HG03558 (cell line): ENCODE results near the gene CCL20.
"Not testable (repeated sequence)": the region's sequence is repeated elsewhere in the genome, so short reads cannot be mapped to it uniquely, and the experiment has no call there.

Experiments
- ATAC-seq: cut with Tn5 transposase; IDR thresholded peaks from one replicate; pipeline ENCODE4 v1.9.1; 2021; ENCODE audit warnings: moderate number of reproducible peaks; ENCODE audit not compliant: unreplicated experiment; ENCODE audit errors: extremely low read depth

Gene CCL20

DNA sequence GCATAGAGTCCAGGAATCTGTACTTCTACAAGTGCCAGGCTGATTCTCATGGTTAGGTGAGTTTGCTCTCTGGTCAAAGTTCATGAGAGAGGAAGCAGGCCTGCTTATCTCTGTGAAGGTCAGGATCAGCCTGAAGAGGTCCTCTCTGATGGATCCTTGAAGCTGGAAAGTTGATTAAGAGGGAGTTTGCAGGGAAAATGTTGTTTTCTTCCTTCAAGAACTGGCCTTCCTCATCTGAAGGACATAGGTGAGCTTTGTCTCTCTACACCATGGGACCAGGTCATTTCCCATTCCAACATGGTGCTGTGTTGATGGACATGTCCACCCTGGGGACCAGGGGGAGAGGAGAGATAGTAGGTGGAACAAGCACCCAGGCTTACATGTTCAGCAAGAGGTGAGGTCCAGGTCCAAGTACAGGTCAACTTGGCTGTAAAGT lies 14.9 kb downstream of the CCL20 start:
- ATAC-seq: no peak

DNA sequence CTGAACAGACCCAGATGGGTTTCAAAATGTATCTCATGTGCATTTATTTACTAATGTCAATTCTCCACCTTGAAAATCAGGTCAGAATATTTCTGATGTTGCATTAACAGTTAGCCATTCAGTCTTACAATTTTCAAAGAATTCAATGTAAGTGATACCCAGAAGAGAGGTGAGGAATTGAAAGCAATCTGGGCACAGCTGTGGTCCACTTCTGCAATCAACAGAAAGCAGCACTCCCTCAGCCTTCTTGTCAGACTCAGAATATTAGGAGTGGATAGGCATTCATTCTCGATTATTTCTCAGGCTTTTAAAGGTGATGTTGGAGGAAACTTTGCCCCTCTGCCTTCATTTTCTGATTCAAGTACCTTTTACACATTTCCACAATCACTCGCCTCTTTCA lies 15.7 kb downstream of the CCL20 start:
- ATAC-seq: no peak

DNA sequence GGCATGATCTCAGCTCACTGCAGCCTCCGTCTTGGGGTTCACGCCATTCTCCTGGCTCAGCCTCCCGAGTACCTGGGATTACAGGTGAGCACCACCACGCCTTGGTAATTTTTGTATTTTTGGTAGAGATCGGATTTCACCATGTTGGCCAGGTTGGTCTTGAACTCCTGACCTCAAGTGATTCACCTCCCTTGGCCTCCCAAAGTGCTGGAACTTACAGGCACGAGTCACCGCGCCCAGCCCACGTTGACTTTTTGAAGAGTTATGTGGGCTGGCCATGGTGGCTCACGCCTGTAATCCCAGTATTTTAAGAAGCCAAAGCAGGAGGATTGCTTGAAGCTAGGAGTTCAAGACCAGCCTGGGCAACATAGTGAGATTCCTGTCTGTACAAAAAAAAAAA lies 20.8 kb downstream of the CCL20 start:
- ATAC-seq: no peak

DNA sequence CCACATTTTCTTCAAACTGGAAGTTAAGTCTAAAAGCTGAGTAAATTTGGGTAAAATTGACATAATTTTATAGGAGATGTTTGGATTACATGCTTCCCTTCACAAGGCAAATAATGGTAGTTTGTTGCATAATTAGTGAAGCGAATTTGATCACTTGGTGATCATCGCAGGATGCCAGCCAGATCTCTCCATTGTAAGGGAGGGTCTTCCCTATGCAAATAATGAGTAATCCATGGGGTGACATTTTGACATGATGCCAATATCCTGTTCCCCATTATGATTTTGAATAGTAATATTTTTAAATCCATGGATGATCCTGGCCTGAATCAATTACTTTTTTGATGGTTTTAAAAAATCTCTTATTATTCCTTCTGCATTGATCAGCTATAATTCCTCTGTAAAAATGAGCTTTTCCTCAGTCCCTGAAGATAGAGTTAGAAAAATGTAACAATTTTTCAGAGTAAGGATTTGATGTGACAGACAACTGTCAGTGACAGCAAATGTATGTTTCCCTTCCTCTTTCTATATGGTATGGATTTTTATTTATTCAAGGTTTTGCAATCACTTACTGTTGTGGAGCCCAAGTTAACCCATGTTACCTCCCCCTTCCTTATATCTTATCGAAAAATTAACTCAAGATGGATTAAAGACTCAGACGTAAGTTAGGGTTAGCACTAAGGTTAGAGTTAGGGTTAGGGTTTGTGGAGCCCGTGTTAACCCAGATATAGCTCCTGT lies 21.4 kb downstream of the CCL20 start:
- no peak for ATAC-seq

DNA sequence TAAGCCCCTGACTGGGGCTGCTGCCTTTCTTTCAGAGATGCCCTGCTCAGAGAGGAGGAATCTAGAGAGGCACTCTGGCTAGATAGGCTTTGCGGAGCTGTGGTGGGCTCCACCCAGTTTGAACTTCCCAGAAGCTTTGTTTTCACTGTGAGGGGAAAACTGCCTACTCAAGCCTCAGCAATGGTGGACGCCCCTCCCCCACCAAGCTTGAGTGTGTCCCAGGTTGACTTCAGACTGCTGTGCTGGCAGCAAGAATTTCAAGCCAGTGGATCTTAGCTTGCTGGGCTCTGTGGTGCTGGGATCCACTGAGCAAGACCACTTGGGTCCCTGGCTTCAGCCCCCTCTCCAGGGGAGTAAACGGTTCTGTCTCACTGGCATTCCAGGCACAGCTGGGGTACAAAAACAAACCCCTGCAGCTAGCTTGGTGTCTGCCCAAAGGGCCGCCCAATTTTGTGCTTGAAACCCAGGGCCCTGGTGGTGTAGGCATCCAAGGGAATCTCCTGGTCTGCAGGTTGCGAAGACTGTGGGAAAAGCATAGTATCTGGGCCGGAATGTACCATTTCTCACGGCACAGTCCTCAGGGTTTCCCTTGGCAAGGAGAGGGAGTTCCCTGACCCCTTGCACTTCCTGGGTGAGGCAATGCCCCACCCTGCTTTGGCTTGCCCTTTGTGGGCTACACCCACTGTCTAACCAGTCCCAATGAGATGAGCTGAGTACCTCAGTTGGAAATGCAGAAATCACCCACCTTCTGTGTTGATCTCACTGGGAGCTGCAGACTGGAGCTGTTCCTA lies 25.9 kb downstream of the CCL20 start:
- not testable (repeated sequence) for ATAC-seq

DNA sequence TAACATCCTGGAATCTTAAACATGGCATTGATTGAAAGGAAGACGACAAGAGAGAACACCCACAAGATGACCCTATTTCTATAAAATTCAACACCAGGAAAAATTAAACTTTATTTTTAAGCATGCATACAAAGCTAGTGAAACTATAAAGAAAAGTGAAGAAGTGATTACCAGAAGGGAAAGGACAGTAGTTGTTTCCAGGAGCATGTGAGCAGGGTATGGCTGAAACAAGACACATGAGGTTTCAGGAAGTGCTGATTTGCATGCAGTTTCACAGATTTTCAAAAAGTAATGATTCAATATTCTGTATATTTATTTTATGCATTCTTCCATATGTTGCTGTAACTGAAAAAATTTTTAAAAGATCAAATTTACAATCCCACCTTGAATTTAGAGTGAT lies 33.2 kb downstream of the CCL20 start:
- peak; percentile 57 for ATAC-seq

DNA sequence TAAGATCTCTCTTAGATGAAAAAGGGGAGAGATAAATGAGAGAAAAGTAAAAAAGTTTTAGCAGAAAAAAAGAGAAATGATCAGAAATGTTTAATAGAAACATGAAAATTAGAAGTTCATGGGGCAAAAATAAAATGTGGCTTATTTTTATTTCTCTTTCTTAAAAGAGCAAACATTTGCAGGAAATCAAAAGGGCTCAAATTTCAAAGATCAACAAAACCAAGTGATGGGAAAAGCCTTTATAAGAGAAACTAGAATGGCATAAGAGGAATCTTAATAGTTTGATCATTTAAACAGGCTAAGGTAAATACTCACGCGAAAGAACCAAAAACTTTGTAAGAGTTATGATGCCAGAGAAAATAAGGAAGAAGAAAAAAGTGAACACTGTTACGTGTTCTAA lies 34.5 kb downstream of the CCL20 start:
- no peak for ATAC-seq

DNA sequence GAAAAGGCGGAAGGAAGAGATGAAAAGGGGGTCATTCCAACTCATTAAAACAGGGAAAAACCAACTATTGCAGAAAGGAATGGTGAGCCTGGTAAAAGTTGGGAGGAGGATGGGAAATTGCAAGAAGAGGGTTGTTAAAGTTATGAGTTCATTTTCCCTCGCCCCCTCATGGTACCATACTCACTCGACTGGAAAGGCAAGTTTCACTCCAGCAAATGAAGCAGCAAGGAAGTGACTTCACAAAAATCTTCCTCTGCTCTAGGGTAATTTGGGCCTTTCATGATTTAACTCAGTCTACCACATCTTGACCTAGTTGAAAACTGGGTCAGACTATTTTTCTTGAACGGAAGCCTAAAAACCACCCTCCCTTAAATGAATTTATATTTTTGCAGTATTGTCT lies 34.9 kb downstream of the CCL20 start:
- ATAC-seq: peak; percentile 59

DNA sequence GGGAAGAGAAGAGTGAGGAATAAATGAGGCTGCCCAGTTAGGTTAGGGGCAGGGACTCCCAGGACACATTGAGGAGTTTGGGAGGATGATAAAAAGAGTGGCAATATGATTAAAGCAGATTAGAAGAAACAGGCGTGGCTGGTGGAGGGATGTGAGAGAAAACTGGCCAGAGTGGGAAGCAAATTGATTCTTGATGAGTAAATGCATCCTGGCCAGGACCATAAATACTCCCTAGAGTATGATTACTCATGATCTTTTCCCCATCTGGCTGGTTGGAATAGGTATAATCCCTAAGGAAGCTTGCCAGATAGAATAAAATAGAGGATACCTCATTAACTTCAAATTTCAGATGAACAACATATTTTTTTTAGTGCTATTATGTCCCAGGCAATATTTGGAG lies 36.3 kb downstream of the CCL20 start:
- no peak for ATAC-seq

DNA sequence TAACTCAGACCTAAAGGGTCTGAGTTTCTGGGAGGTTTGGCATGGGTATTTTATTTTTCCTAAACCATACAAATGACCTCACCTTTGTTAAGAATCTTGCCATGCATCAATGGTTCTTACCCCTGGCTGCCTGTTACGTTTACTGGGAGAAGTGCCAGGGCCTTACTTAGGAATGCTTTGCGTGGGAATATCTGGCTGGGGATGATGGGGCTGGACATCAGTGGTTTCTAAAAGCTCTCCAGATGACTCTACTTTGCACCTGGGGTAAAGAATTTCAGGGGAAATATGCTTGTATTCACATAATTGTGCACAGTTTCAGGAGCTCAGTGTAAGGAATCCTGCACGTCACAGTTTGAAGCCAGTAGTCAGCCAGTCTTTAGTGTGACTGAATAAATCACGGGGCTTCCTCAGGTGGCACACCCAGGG lies 39.6 kb downstream of the CCL20 start:
- ATAC-seq: no peak

DNA sequence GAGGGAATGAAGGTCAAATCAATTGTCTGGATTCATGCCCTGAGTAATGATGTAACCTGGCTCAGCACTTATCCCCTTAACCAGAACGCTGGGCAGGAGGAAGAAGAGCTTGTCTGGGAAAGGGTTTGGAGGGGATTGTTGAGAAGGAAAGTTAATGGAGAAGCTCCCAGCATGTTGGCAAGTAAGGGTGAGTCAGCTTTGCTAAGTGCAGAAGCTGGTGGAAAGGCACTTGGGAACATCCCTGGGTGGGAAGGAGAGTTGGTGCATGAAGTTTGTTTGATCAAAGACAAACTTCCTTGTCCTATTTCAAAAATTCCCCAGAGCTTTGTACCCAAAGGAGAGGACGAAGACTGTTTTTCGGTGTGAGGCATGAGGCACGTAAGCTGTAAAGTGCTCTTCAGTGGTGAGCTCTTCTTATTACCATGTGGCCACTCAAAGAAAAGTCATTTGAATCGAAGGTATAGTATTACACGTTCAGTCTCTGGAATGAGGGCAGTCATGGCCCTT lies 40.2 kb downstream of the CCL20 start:
- no peak for ATAC-seq

DNA sequence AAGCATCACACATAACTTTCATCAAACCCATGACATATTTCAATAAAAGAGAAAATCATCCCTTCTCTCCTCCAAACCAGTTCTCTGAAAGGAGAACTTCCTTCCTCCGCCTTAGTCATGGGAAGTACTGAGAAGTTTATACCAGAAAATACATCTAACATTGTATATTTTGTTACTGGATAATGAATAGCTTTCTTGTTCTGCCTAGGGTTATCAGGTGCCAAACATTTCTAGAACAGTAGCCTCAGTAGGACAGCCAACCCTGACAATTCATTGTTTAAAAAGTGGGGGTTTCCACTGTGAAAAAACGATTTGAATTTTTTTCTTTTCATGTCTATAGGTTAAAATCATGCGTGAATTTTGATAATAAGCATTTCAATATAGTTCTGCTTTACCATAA lies 41.8 kb downstream of the CCL20 start:
- ATAC-seq: no peak

DNA sequence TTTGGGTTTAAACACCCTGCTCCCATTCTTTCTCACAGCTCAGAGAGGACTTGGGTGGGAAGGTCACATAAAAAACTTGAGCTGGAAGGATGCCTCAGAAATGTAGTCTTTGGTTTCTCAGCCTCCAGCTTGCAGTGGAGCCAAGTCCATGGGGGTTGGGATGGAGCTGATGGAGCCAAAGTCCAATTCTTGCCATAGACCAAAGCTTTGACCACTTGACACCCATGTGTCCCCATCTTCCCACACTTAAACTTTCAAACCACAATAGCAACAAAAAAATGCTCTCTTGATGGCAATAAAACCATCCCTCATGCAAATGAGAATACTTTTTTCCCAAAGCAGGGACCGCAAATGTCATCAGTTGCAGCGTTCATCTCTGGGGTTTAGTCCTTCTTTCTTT lies 43.1 kb downstream of the CCL20 start:
- ATAC-seq: no peak

DNA sequence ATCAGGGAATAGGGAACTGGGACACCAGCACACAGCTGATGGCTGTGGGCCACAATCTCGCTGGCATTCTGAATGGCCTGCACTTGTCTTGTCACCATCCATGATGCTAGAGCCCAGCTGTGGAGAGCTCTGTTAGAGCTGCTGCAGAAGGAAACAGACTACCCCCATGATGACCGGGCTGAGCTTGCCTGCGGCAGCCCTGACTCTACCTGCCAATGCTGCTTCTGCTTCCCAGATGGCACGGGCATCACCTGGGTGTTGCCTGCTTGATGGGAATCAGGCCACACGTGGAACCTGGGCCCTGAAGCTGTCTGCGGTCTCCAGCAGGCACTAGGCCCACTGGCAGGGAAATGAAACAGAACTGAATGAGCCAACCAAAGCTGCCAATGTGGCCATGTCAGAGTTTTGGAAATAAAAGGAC lies 46.6 kb downstream of the CCL20 start:
- ATAC-seq: no peak

DNA sequence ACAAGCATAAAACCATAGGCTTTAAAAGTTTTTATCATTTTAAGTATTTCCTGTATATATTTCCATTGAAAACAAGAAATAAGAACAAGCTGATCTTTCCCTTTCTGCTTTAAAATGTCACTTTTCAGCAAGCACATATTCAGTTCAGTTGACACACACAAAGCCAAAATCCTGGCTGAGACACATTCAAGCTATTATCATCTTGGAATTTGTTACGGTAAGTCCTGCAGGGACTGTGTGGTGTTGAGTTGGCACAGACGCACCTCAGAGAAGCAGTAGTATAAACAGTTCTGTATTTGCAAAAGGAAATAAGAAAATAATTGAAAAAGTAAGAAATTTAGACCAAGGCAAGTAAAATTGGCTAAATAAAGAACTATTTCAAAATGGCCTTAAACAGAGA lies 47.4 kb downstream of the CCL20 start:
- ATAC-seq: no peak

DNA sequence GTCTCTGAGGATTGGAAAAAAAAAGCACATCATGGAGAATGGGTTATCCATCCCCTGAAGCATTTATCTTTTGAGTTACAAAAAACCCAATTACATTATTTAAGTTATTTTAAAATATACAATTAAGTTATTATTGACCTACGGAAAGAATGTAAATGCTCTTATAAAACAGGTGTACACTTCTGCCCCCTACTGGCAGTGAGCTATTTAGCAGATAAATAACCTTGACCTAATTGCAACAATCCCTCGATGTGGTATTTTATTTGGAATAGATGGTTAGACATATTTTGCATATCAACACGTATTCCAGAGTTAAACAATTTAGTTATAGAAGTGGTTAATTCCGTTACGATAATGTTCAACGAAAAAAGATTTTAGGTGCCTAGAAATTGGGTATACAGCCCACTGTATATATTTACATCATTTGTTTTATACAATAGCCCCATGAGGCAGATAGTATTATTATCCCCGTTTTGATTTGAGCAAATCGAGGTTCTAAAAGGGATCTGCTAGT lies 48.6 kb downstream of the CCL20 start:
- ATAC-seq: no peak

DNA sequence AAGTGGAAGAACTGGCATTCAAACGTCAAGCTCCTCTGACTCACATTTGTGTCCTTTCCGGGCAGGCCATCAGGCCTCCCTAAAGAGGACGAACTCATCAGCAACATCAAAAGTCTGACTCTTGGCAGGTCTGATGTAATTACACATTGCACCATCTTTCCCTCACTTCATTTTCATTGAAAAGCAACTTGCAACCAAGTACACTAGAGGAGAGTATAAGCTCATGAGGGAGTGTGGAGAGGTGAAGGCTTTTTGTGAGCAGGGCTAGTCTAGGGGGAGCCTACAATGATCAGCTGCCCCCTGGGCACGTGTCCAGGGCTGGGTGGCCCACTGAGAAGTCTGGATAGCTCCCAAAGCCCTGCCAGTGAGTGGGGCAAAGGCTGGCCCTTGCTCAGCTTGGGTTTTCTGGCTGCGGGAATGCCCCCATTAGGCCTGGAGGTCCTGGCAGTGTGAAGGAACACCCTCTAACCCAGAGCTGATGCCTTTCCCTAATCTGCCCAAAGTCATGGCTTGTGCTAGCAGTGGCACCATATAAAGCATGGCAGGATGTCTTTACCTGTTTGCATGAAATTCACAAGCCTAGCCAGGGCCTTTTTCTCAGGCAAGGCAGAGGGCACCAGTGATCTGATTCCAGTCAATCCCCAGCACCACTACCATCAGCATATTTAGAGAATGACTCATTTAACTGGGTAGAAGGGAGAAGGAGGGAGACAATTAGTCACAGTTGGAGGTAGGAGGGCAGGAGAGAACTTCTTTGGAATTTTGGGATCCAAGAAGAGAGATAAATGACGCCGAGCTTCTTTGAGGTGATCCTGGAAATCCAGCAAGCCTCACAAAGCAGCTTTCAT lies 49.3 kb downstream of the CCL20 start:
- ATAC-seq: no peak

DNA sequence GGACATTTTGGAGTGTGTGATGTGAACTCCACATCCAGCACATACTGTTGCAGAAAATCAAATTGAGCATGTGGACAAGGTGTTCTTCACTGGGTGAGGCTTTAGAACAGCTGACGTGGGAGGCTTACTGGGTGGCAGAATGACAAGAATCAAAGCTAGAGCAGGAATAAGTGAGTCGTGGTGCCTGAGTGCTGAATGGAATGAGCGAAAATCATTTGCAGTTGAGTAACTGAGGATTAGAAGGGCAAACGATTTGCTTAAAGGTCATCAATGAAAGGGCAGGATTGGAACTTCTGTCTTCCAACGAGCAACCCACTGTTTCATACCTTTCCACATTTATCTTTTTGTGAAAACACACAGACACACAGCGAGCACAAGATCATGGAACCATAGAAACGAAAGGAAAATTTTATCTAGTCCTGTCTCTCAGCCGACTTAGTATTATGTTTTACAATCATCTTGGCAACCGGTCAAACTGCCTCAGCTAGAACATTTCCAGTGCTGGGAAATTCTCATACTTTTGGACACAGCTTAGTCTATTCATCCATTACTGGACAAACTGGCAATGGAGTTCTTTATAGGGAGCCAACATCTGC lies 50.6 kb downstream of the CCL20 start:
- no peak for ATAC-seq

DNA sequence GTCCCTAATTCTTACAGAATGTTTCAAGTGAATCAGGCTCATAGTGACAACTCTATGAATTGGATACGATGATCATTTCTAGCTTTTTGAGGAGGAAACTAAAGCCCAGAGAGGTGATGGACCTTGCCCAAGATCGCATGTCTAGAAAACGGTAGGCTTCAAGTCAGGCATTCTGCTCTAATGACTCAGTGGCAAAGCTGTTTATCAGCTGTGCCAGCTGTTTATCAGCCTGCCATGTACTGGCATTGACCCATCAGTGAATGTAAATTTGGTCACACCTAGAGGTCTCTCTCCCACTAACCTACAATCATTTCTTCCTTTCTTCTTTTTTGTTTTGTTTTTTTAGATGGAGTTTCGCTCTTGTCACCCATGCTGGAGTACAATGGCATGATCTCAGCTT lies 51.6 kb downstream of the CCL20 start:
- ATAC-seq: no peak
